ENCODE data around the gene NACC2. TPM values are rescaled to one million over a fixed set of nuclear protein-coding genes. Genes with fewer than 3 reads are reported as not detected.

Gene NACC2
- total and polyA plus RNA-seq, 10 of the 15 experiments (the other 5 are each of a cell fraction or from before 2014, with no cell fraction given), result 0.66 to 14.7 (median 3.5) TPM

DNA sequence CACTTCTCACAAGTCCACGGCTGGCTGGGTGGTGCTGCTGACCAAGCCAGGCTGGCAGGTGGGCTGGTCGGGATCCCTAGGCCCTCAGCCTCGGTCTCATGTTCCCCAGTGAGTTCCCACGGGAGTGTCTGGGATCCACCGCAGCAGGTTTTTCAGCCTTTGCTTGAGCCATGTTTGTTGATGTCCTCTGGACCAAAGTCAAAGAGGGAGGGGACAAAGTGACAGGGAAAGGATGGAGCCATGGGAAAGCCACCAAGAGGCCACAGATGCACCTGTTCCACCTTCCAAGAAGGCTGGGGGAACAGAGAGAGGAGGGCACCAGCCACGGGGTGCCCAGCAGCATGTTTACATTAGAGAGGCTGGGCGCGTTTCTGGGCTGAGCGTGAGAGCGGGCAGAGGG is 131.2 kb downstream of the NACC2 start:
- Histone ChIP-seq H3K9ac (ENCODE audit: control insufficient read depth, insufficient read depth, low read length) (no peak overlapping the region), H3K79me2 (ENCODE audit: control insufficient read depth, insufficient read depth, low read length) (peaks cover 18% of the 10 kb centered on the region), H3K4me2 (ENCODE audit: control insufficient read depth, insufficient read depth) (no peak overlapping the region), H2AFZ (ENCODE audit: control insufficient read depth, low read depth, low read length) (no peak overlapping the region), H3K4me1 (ENCODE audit: control insufficient read depth, insufficient read depth, low read length) (peaks cover 6% of the 10 kb centered on the region), H3K9me3 (replicated peaks; ENCODE audit: control insufficient read depth, insufficient read depth, low read length) (no peaks in the 10 kb centered on the region), H3K4me3 (no peak overlapping the region), H3K36me3 (ENCODE audit: control insufficient read depth in 2 of 2, insufficient read depth in 2 of 2, low read length in 1 of 2) (no peaks in the 10 kb centered on the region), H3K27me3 (replicated peaks in 1 of 2; ENCODE audit: control insufficient read depth in 2 of 2, insufficient read depth in 2 of 2, low read length in 1 of 2) (no peaks in the 10 kb centered on the region; a peak in 1 of 4 replicates), H4K20me1 (ENCODE audit: control insufficient read depth, insufficient read depth) (peaks cover 4% of the 10 kb centered on the region; the same call in 1 of the 2 replicates), H3K27ac (ENCODE audit: control insufficient read depth, insufficient read depth) (no peak overlapping the region)
- DNase-seq (ENCODE audit: low read depth, low spot score), result no peak
- no peak for FAIRE-seq
- no TSS peak for BruUV-seq (replicated peaks)
- 27% methylated on average over 6 of the region's 10 CpGs for WGBS (ENCODE audit: insufficient coverage, insufficient replicate concordance, low lambda C conversion rate, missing lambda C conversion rate)
- ChIA-PET POLR2A (interaction anchor here (0.6 kb wide), 1 partner anchor 157 kb away, joined by 3 read pairs; no protein-coding TSS in a partner anchor), RAD21 (ENCODE audit: unreplicated experiment) (no interaction called here), SMC1A (ENCODE audit: uncharacterized antibody, unreplicated experiment) (no interaction called here), CTCF (no interaction called here)
- ATAC-seq, result no peak
- in situ Hi-C loops (cut with MboI), result loop anchor here (5.0 kb wide), 1 partner anchor 158 kb away; no protein-coding TSS in a partner anchor
- intact Hi-C loops (cut with micrococcal nuclease; ENCODE audit: unreplicated experiment), result loop anchor here (5.0 to 10.0 kb wide), 2 partner anchors 57 to 321 kb away; partner anchors contain the start of gene CAMSAP1
- no peak for TF ChIP-seq EZH2 (IDR thresholded peaks at IDR 0.05; ENCODE audit: borderline replicate concordance, control insufficient read depth, low read depth, low read length)
- TF ChIP-seq SREBF1 (IDR thresholded peaks at IDR 0.05; ENCODE audit: low read length), result no peak
- TF ChIP-seq, protein P1, sequence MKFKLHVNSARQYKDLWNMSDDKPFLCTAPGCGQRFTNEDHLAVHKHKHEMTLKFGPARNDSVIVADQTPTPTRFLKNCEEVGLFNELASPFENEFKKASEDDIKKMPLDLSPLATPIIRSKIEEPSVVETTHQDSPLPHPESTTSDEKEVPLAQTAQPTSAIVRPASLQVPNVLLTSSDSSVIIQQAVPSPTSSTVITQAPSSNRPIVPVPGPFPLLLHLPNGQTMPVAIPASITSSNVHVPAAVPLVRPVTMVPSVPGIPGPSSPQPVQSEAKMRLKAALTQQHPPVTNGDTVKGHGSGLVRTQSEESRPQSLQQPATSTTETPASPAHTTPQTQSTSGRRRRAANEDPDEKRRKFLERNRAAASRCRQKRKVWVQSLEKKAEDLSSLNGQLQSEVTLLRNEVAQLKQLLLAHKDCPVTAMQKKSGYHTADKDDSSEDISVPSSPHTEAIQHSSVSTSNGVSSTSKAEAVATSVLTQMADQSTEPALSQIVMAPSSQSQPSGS (IDR thresholded peaks at IDR 0.05; ENCODE audit: low read length), result no peak
- no peak for TF ChIP-seq STAT1 (conservative IDR thresholded peaks at IDR 0.05)
- TF ChIP-seq, protein P2, sequence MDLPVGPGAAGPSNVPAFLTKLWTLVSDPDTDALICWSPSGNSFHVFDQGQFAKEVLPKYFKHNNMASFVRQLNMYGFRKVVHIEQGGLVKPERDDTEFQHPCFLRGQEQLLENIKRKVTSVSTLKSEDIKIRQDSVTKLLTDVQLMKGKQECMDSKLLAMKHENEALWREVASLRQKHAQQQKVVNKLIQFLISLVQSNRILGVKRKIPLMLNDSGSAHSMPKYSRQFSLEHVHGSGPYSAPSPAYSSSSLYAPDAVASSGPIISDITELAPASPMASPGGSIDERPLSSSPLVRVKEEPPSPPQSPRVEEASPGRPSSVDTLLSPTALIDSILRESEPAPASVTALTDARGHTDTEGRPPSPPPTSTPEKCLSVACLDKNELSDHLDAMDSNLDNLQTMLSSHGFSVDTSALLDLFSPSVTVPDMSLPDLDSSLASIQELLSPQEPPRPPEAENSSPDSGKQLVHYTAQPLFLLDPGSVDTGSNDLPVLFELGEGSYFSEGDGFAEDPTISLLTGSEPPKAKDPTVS (IDR thresholded peaks at IDR 0.05; ENCODE audit: low read depth, low read length), result no peak
- TF ChIP-seq ZNF217 (IDR thresholded peaks at IDR 0.05), result no peak
- no peak for TF ChIP-seq ZBTB40 (IDR thresholded peaks at IDR 0.05; ENCODE audit: borderline replicate concordance)

All from GM12878 (cell line).